ENCODE results near the gene TUBA4B.
"Not testable (repeated sequence)": the region's sequence is repeated elsewhere in the genome, so short reads cannot be mapped to it uniquely, and the experiment has no call there.

Gene TUBA4B

GRCh38 chr2:219246559-219246958 is 6.5 kb upstream of the TUBA4B start:
- no peak for FAIRE-seq
- DNase-seq (ENCODE audit: extremely low spot score, insufficient read length, low read depth) = no peak

GRCh38 chr2:219247678-219248642 is 5.1 kb upstream of the TUBA4B start:
- FAIRE-seq (no peak), DNase-seq (ENCODE audit: extremely low spot score, insufficient read length, low read depth) (no peak)

- FAIRE-seq (no peak), DNase-seq (ENCODE audit: extremely low spot score, insufficient read length, low read depth) (no peak)
These were observed 4.2 kb upstream of the TUBA4B start for GRCh38 chr2:219248845-219249202.

- FAIRE-seq (peak; percentile 82), DNase-seq (ENCODE audit: extremely low spot score, insufficient read length, low read depth) (no peak)
These were observed 3.7 kb upstream of the TUBA4B start for GRCh38 chr2:219249203-219249980.

GRCh38 chr2:219250049-219250781 is 2.8 kb upstream of the TUBA4B start:
- DNase-seq (ENCODE audit: extremely low spot score, insufficient read length, low read depth) (no peak), FAIRE-seq (no peak)

GRCh38 chr2:219251656-219252055 is 1.4 kb upstream of the TUBA4B start:
- no peak for FAIRE-seq
- DNase-seq (ENCODE audit: extremely low spot score, insufficient read length, low read depth) = no peak

- no peak for FAIRE-seq
- no peak for DNase-seq (ENCODE audit: extremely low spot score, insufficient read length, low read depth)
These were observed 959 bp upstream of the TUBA4B start for GRCh38 chr2:219252084-219252483.

GRCh38 chr2:219252570-219252899 is 508 bp upstream of the TUBA4B start:
- no peak for DNase-seq (ENCODE audit: extremely low spot score, insufficient read length, low read depth)
- FAIRE-seq = no peak

GRCh38 chr2:219253753-219254589 is 928 bp downstream of the TUBA4B start, which contains the start of gene TUBA4A:
TUBA4A (minus strand) TSS chr2:219253918; CDS start chr2:219253858, 60 bp downstream.
- DNase-seq (ENCODE audit: extremely low spot score, insufficient read length, low read depth) (peak; percentile 94), FAIRE-seq (peak; percentile 87)

- FAIRE-seq (peak; percentile 69), DNase-seq (ENCODE audit: extremely low spot score, insufficient read length, low read depth) (no peak)
These were observed 1.7 kb downstream of the TUBA4B start for GRCh38 chr2:219254590-219255201.

GRCh38 chr2:219258942-219259341 is 5.9 kb downstream of the TUBA4B start:
- not testable (repeated sequence) for DNase-seq (ENCODE audit: extremely low spot score, insufficient read length, low read depth)

GRCh38 chr2:219261024-219261855 is 8.2 kb downstream of the TUBA4B start:
- DNase-seq (ENCODE audit: extremely low spot score, insufficient read length, low read depth) (no peak), FAIRE-seq (no peak)

More at GRCh38 chr2:219258942-219259341, 5.9 kb downstream of the TUBA4B start:
- FAIRE-seq = not testable (repeated sequence)

GRCh38 chr2:219266232-219266631 is 13.2 kb downstream of the TUBA4B start:
- DNase-seq (ENCODE audit: extremely low spot score, insufficient read length, low read depth) (no peak), FAIRE-seq (no peak)

- no peak for DNase-seq (ENCODE audit: extremely low spot score, insufficient read length, low read depth)
- FAIRE-seq = no peak
These were observed 13.8 kb downstream of the TUBA4B start for GRCh38 chr2:219266886-219267285.

GRCh38 chr2:219268294-219268693 is 15.3 kb downstream of the TUBA4B start:
- FAIRE-seq (no peak), DNase-seq (ENCODE audit: extremely low spot score, insufficient read length, low read depth) (no peak)

GRCh38 chr2:219269362-219270054 is 16.5 kb downstream of the TUBA4B start:
- FAIRE-seq = no peak
- no peak for DNase-seq (ENCODE audit: extremely low spot score, insufficient read length, low read depth)

- FAIRE-seq = no peak
- no peak for DNase-seq (ENCODE audit: extremely low spot score, insufficient read length, low read depth)
These were observed 17.0 kb downstream of the TUBA4B start for GRCh38 chr2:219270055-219270372.

GRCh38 chr2:219271021-219271420 is 18.0 kb downstream of the TUBA4B start:
- DNase-seq (ENCODE audit: extremely low spot score, insufficient read length, low read depth) (no peak), FAIRE-seq (no peak)
